GM23338 (cell line): ENCODE results near the gene PCK2. TPM values are rescaled to one million over a fixed set of nuclear protein-coding genes. Genes with fewer than 3 reads are reported as not detected.

Source experiments
- ATAC-seq: fragments of 200-7000 bp; cut with Tn5 transposase; 3 replicates; pipeline ENCODE4 v1.9.1; 2020
- DNase-seq: peaks from one replicate; pipeline ENCODE4 v3.0.0-alpha.2; 2015; ENCODE audit warnings: low spot score
- H2AFZ ChIP-seq: fragments of 200-600 bp; sonication (generic); 2 replicates; pipeline ENCODE4 v1.8.0; 2016; ENCODE audit warnings: antibody characterized with exemption, mild to moderate bottlenecking, moderate library complexity
- H3F3A ChIP-seq: fragments of 200-600 bp; sonication (generic); replicated peaks from 2 replicates; pipeline ENCODE4 v1.8.0; 2017; ENCODE audit warnings: antibody characterized with exemption, mixed run types, low read depth
- H3K27ac ChIP-seq: fragments of 200-600 bp; sonication (generic); 2 replicates; pipeline ENCODE4 v1.6.1; 2016; ENCODE audit warnings: low read depth
- H3K27me3 ChIP-seq: fragments of 200-600 bp; sonication (generic); 2 replicates; pipeline ENCODE4 v1.8.0; 2016; ENCODE audit warnings: mild to moderate bottlenecking, mixed run types, moderate library complexity; ENCODE audit not compliant: insufficient read depth
- H3K36me3 ChIP-seq: fragments of 200-600 bp; sonication (generic); 2 replicates; pipeline ENCODE4 v1.8.0; 2016; ENCODE audit warnings: mild to moderate bottlenecking; ENCODE audit not compliant: insufficient read depth
- H3K4me1 ChIP-seq: fragments of 200-600 bp; sonication (generic); 2 replicates; pipeline ENCODE4 v1.8.0; 2016; ENCODE audit warnings: mild to moderate bottlenecking, moderate library complexity; ENCODE audit not compliant: insufficient read depth
- H3K4me2 ChIP-seq: fragments of 200-600 bp; sonication (generic); 2 replicates; pipeline ENCODE4 v1.7.1; 2017; ENCODE audit warnings: mixed run types
- H3K4me3 ChIP-seq: fragments of 200-600 bp; sonication (generic); 2 replicates; pipeline ENCODE4 v1.6.1; 2016; ENCODE audit warnings: mixed run types
- H3K79me2 ChIP-seq: fragments of 200-600 bp; sonication (generic); replicated peaks from 2 replicates; pipeline ENCODE4 v1.8.0; 2017; ENCODE audit warnings: mild to moderate bottlenecking; ENCODE audit not compliant: insufficient read depth
- H3K9me2 ChIP-seq: fragments of 200-600 bp; sonication (generic); 2 replicates; pipeline ENCODE4 v1.8.0; 2017; ENCODE audit not compliant: insufficient read depth
- H4K20me1 ChIP-seq: fragments of 200-600 bp; sonication (generic); replicated peaks from 2 replicates; pipeline ENCODE4 v1.8.0; 2017; ENCODE audit warnings: mild to moderate bottlenecking; ENCODE audit not compliant: insufficient read depth
- H3K27ac Mint-ChIP-seq: 2 replicates; pipeline ENCODE4 v1.8.0; 2020; ENCODE audit warnings: inconsistent platforms, mild to moderate bottlenecking, moderate library complexity, mixed read lengths
- H3K27me3 Mint-ChIP-seq: 3 replicates; pipeline ENCODE4 v1.8.0; 2022; ENCODE audit warnings: low read depth, mild to moderate bottlenecking, moderate library complexity, mixed read lengths, inconsistent platforms; ENCODE audit not compliant: insufficient read depth, poor library complexity
- H3K36me3 Mint-ChIP-seq: 3 replicates; pipeline ENCODE4 v1.8.0; 2021; ENCODE audit warnings: low read depth, mild to moderate bottlenecking, inconsistent platforms, moderate library complexity, mixed read lengths
- H3K4me1 Mint-ChIP-seq: 3 replicates; pipeline ENCODE4 v1.8.0; 2020; ENCODE audit warnings: mild to moderate bottlenecking, inconsistent platforms, mixed read lengths
- H3K4me3 Mint-ChIP-seq: 3 replicates; pipeline ENCODE4 v1.8.0; 2021; ENCODE audit warnings: moderate library complexity, mild to moderate bottlenecking, inconsistent platforms, mixed read lengths
- H3K9me3 Mint-ChIP-seq: 3 replicates; pipeline ENCODE4 v1.8.0; 2020; ENCODE audit warnings: moderate library complexity, mild to moderate bottlenecking, inconsistent platforms, mixed read lengths
- CREB1 ChIP-seq: fragments of 250-450 bp; sonication (Bioruptor Pico); IDR thresholded peaks from 2 replicates; pipeline ENCODE4 v1.5.0; 2020; ENCODE audit warnings: low read depth, mild to moderate bottlenecking, moderate library complexity
- EZH2 ChIP-seq: fragments of 200-600 bp; sonication (generic); IDR thresholded peaks from one replicate; pipeline ENCODE4 v1.8.0; 2017; ENCODE audit warnings: antibody characterized with exemption, mild to moderate bottlenecking, low read depth; ENCODE audit not compliant: unreplicated experiment
- EZH2phosphoT487 ChIP-seq: fragments of 200-600 bp; sonication (generic); IDR thresholded peaks from one replicate; pipeline ENCODE4 v1.8.1; 2018; ENCODE audit warnings: antibody characterized with exemption; ENCODE audit not compliant: unreplicated experiment
- JUNB ChIP-seq: IDR thresholded peaks from one replicate; pipeline ENCODE4 v1.6.1; 2016; ENCODE audit warnings: antibody characterized with exemption; ENCODE audit not compliant: unreplicated experiment
- NANOG ChIP-seq: IDR thresholded peaks from 2 replicates; pipeline ENCODE4 v1.6.1; 2016; ENCODE audit warnings: antibody characterized with exemption, borderline replicate concordance
- POLR2AphosphoS5 ChIP-seq: IDR thresholded peaks from 2 replicates; pipeline ENCODE4 v1.6.1; 2016; ENCODE audit warnings: antibody characterized with exemption, low read depth
- STAT1 ChIP-seq: IDR thresholded peaks from one replicate; pipeline ENCODE4 v1.6.1; 2016; ENCODE audit warnings: antibody characterized with exemption; ENCODE audit not compliant: unreplicated experiment
- ZNF114 ChIP-seq: fragments of 250-450 bp; sonication (Bioruptor Pico); IDR thresholded peaks from 2 replicates; pipeline ENCODE4 v1.5.0; 2020; ENCODE audit warnings: mild to moderate bottlenecking, moderate library complexity
- ZNF331 ChIP-seq: fragments of 250-450 bp; sonication (Bioruptor Pico); IDR thresholded peaks from 2 replicates; pipeline ENCODE4 v1.5.0; 2020; ENCODE audit warnings: low read depth, mild to moderate bottlenecking, moderate library complexity
- polyA plus RNA-seq: library from polyadenylated mRNA; unstranded; fragments of >200 nt; fragmentation: Nextera tagmentation; extraction: Ambion mirVana; gene quantifications from 2 replicates; pipeline ENCODE4 v1.2.1, GENCODE V29; 2016
- total RNA-seq: library from RNA; depleted of rRNA; stranded (reverse); fragments of >200 nt; shearing (Covaris generic); gene quantifications from 2 replicates; pipeline ENCODE4 v1.2.3, GENCODE V29; 2014
- TF ChIP-seq, protein P1 (sequence below): fragments of 250-450 bp; sonication (Bioruptor Pico); IDR thresholded peaks from 2 replicates; pipeline ENCODE4 v1.5.0; 2020; ENCODE audit warnings: mild to moderate bottlenecking, moderate library complexity
- TF ChIP-seq, protein P2 (sequence below): IDR thresholded peaks from 2 replicates; pipeline ENCODE4 v1.6.1; 2016; ENCODE audit warnings: antibody characterized with exemption
- TF ChIP-seq, protein P3 (sequence below): IDR thresholded peaks from one replicate; pipeline ENCODE4 v1.6.1; 2018; ENCODE audit warnings: antibody characterized with exemption; ENCODE audit not compliant: unreplicated experiment
- TF ChIP-seq, protein P4 (sequence below), 2 experiments: fragments of 200-600 bp in 1 of 2; sonication (generic) in 1 of 2; conservative IDR thresholded peaks; 2 replicates each; pipeline versions ENCODE4 v1.5.1 to v1.6.1; 2016 to 2017; ENCODE audit warnings: antibody characterized with exemption in 2 of 2, low read depth in 2 of 2, mild to moderate bottlenecking in 2 of 2, moderate library complexity in 1 of 2

Gene PCK2
- total and polyA plus RNA-seq, 2 experiments from 2014 or later = 53.5 to 103 TPM

DNA sequence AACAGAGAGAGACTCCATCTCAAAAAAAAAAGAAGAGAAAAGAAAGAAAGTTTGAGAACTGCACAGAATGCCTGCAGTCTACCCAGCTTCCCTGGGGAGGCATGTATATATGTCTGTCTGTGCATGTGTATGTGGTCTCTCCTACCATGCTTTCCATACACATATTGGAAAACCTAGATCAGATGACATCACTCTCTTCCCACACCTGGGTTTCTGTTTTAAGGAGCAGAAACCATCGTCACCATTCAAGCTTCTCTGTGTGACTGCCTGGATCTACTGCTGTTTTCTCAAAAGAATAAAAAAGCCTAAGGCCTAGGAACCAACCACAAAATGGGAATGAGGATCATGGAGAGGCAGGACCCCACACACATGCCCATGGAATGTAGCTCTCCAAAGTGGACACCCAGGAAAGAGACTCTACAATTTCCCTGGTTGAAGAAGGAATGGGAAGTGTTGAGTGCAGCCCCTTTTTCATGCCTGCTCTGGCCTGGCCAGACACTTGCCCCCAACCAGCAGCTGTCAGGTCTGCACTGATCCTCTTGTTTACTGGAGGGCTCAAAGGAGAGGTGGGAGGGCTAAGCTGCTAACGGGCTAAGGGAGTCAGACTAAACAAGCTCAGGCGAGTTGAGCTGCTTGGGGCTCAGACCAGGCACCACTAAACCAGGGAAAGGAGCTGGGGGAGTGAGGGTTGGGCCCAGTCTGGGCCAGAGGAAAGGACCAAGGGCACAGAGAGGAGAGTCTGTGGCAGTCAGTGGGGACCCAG is 7.7 kb upstream of the PCK2 start:
- Histone ChIP-seq H3K4me2 (no peak overlapping the region), H4K20me1 (no peaks in the 10 kb centered on the region), H3K4me1 (peaks cover 2% of the 10 kb centered on the region; the same call in 1 of the 2 replicates), H3K9me2 (no peaks in the 10 kb centered on the region), H3K4me3 (no peak overlapping the region), H3K27me3 (peaks cover 14% of the 10 kb centered on the region; the same call in 1 of the 2 replicates), H3F3A (no peaks in the 10 kb centered on the region), H3K79me2 (no peaks in the 10 kb centered on the region), H2AFZ (no peak overlapping the region), H3K36me3 (no peaks in the 10 kb centered on the region), H3K27ac (no peak overlapping the region)
- DNase-seq = no peak
- ATAC-seq = no peak
- H3K27ac Mint-ChIP-seq = no peak overlapping the region
- TF ChIP-seq, protein P1, sequence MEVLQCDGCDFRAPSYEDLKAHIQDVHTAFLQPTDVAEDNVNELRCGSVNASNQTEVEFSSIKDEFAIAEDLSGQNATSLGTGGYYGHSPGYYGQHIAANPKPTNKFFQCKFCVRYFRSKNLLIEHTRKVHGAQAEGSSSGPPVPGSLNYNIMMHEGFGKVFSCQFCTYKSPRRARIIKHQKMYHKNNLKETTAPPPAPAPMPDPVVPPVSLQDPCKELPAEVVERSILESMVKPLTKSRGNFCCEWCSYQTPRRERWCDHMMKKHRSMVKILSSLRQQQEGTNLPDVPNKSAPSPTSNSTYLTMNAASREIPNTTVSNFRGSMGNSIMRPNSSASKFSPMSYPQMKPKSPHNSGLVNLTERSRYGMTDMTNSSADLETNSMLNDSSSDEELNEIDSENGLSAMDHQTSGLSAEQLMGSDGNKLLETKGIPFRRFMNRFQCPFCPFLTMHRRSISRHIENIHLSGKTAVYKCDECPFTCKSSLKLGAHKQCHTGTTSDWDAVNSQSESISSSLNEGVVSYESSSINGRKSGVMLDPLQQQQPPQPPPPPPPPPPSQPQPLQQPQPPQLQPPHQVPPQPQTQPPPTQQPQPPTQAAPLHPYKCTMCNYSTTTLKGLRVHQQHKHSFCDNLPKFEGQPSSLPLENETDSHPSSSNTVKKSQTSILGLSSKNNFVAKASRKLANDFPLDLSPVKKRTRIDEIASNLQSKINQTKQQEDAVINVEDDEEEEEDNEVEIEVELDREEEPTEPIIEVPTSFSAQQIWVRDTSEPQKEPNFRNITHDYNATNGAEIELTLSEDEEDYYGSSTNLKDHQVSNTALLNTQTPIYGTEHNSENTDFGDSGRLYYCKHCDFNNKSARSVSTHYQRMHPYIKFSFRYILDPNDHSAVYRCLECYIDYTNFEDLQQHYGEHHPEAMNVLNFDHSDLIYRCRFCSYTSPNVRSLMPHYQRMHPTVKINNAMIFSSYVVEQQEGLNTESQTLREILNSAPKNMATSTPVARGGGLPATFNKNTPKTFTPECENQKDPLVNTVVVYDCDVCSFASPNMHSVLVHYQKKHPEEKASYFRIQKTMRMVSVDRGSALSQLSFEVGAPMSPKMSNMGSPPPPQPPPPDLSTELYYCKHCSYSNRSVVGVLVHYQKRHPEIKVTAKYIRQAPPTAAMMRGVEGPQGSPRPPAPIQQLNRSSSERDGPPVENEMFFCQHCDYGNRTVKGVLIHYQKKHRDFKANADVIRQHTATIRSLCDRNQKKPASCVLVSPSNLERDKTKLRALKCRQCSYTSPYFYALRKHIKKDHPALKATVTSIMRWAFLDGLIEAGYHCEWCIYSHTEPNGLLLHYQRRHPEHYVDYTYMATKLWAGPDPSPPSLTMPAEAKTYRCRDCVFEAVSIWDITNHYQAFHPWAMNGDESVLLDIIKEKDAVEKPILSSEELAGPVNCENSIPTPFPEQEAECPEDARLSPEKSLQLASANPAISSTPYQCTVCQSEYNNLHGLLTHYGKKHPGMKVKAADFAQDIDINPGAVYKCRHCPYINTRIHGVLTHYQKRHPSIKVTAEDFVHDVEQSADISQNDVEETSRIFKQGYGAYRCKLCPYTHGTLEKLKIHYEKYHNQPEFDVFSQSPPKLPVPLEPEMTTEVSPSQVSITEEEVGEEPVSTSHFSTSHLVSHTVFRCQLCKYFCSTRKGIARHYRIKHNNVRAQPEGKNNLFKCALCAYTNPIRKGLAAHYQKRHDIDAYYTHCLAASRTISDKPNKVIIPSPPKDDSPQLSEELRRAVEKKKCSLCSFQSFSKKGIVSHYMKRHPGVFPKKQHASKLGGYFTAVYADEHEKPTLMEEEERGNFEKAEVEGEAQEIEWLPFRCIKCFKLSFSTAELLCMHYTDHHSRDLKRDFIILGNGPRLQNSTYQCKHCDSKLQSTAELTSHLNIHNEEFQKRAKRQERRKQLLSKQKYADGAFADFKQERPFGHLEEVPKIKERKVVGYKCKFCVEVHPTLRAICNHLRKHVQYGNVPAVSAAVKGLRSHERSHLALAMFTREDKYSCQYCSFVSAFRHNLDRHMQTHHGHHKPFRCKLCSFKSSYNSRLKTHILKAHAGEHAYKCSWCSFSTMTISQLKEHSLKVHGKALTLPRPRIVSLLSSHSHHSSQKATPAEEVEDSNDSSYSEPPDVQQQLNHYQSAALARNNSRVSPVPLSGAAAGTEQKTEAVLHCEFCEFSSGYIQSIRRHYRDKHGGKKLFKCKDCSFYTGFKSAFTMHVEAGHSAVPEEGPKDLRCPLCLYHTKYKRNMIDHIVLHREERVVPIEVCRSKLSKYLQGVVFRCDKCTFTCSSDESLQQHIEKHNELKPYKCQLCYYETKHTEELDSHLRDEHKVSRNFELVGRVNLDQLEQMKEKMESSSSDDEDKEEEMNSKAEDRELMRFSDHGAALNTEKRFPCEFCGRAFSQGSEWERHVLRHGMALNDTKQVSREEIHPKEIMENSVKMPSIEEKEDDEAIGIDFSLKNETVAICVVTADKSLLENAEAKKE (CRISPR knock-in tag) = no peak
- TF ChIP-seq NANOG (no peak), POLR2AphosphoS5 (no peak), CREB1 (CRISPR knock-in tag) (no peak), ZNF114 (no peak), EZH2phosphoT487 (no peak), JUNB (no peak), STAT1 (no peak), ZNF331 (no peak), EZH2 (no peak)
- TF ChIP-seq, protein P2, sequence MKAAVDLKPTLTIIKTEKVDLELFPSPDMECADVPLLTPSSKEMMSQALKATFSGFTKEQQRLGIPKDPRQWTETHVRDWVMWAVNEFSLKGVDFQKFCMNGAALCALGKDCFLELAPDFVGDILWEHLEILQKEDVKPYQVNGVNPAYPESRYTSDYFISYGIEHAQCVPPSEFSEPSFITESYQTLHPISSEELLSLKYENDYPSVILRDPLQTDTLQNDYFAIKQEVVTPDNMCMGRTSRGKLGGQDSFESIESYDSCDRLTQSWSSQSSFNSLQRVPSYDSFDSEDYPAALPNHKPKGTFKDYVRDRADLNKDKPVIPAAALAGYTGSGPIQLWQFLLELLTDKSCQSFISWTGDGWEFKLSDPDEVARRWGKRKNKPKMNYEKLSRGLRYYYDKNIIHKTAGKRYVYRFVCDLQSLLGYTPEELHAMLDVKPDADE = no peak
- TF ChIP-seq, protein P3, sequence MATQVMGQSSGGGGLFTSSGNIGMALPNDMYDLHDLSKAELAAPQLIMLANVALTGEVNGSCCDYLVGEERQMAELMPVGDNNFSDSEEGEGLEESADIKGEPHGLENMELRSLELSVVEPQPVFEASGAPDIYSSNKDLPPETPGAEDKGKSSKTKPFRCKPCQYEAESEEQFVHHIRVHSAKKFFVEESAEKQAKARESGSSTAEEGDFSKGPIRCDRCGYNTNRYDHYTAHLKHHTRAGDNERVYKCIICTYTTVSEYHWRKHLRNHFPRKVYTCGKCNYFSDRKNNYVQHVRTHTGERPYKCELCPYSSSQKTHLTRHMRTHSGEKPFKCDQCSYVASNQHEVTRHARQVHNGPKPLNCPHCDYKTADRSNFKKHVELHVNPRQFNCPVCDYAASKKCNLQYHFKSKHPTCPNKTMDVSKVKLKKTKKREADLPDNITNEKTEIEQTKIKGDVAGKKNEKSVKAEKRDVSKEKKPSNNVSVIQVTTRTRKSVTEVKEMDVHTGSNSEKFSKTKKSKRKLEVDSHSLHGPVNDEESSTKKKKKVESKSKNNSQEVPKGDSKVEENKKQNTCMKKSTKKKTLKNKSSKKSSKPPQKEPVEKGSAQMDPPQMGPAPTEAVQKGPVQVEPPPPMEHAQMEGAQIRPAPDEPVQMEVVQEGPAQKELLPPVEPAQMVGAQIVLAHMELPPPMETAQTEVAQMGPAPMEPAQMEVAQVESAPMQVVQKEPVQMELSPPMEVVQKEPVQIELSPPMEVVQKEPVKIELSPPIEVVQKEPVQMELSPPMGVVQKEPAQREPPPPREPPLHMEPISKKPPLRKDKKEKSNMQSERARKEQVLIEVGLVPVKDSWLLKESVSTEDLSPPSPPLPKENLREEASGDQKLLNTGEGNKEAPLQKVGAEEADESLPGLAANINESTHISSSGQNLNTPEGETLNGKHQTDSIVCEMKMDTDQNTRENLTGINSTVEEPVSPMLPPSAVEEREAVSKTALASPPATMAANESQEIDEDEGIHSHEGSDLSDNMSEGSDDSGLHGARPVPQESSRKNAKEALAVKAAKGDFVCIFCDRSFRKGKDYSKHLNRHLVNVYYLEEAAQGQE = no peak
- TF ChIP-seq, protein P4, sequence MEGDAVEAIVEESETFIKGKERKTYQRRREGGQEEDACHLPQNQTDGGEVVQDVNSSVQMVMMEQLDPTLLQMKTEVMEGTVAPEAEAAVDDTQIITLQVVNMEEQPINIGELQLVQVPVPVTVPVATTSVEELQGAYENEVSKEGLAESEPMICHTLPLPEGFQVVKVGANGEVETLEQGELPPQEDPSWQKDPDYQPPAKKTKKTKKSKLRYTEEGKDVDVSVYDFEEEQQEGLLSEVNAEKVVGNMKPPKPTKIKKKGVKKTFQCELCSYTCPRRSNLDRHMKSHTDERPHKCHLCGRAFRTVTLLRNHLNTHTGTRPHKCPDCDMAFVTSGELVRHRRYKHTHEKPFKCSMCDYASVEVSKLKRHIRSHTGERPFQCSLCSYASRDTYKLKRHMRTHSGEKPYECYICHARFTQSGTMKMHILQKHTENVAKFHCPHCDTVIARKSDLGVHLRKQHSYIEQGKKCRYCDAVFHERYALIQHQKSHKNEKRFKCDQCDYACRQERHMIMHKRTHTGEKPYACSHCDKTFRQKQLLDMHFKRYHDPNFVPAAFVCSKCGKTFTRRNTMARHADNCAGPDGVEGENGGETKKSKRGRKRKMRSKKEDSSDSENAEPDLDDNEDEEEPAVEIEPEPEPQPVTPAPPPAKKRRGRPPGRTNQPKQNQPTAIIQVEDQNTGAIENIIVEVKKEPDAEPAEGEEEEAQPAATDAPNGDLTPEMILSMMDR (conservative IDR thresholded peaks at IDR 0.05; ENCODE audit: low read depth in 2 of 2) = no peak
- peaks cover 23% of the 10 kb centered on the region for H3K27me3 Mint-ChIP-seq
- H3K4me1 Mint-ChIP-seq = peaks cover 18% of the 10 kb centered on the region
- no peaks in the 10 kb centered on the region for H3K36me3 Mint-ChIP-seq
- H3K4me3 Mint-ChIP-seq = no peak overlapping the region
- H3K9me3 Mint-ChIP-seq = no peaks in the 10 kb centered on the region
